Measurements from ENCODE around the gene NKAIN2.

DNA sequence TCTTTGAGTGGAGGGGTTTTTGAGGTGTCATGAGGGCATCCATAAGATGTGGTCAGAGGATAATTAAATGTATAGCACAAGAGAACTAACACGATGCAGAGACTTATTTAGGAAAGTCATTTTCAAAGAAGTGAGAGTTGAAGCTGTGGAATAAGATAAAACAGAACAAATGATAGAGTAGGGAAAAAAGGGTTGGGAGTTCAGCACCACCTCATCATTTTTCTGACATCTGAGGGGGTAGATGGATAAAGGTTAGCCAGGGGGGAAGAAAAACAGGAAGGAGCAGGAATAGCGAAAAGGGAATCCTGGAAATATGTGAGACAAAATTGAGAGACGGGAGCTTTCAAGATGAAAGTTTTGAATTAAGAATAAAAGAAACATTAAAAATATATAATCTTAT, 434.2 kb downstream of the NKAIN2 start:
- TF ChIP-seq ESRRG (CRISPR knock-in tag; IDR thresholded peaks at IDR 0.05), result no peak
- TF ChIP-seq ZNF565 (CRISPR knock-in tag; conservative IDR thresholded peaks at IDR 0.05; ENCODE audit: low read depth), result no peak
- no peak for TF ChIP-seq ZFP3 (CRISPR knock-in tag; IDR thresholded peaks at IDR 0.05)
- no peak for TF ChIP-seq BACH2 (CRISPR knock-in tag; IDR thresholded peaks at IDR 0.05; ENCODE audit: borderline replicate concordance)
